Occipital lobe (tissue), 2 donors: ENCODE results near the gene CFAP54. TPM values are rescaled to one million over a fixed set of nuclear protein-coding genes. Genes with fewer than 3 reads are reported as not detected.

Source experiments
- DNase-seq: peaks from one replicate; lab custom pipeline; 2025; lab: John Stamatoyannopoulos, UW
- total RNA-seq: library from RNA; depleted of rRNA; stranded (reverse); fragments of >200 nt; gene quantifications from one replicate; pipeline ENCODE4 v1.2.3, GENCODE V29; 2014

CFAP54 gene
- total RNA-seq, 1 donor from 2014 or later = 5.9 TPM

DNA sequence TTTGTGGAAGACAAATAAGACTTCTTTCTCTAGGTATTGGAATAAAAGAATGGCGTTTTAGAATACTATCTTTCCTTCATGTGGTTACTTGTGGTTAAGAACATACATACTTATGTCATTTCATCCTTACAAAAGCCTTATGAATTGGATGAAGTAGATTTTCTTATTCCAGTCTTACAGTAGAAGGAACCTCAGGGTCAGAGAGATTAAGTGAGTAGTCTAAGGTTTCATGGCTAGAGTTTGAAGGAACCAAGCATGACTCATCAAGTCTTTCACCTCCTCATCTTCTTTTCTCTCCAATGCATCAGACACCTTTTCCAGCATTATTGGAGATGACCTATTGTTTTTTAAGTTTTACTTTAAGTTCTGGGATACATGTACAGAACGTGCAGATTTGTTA lies 324.8 kb downstream of the CFAP54 start:
- DNase-seq = no peak

DNA sequence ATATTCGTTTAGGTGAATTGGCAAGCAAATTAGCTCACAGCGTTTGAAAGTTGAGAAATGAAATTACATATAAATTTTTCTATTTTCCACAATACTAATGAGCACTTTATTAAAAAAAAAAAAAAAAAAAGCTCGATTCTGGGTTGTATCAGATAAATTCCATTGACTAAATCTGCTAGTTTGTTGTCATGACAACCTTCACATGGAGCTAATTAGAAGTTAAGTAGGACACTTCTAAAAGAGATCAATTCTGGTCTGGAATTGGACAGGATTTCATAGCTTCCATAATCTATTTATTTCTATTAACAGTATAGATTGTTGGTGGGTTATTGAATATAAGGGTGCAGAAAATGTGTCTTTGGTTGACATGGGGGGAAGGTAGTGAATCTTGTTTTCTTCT lies 332.2 kb downstream of the CFAP54 start:
- DNase-seq = no peak

DNA sequence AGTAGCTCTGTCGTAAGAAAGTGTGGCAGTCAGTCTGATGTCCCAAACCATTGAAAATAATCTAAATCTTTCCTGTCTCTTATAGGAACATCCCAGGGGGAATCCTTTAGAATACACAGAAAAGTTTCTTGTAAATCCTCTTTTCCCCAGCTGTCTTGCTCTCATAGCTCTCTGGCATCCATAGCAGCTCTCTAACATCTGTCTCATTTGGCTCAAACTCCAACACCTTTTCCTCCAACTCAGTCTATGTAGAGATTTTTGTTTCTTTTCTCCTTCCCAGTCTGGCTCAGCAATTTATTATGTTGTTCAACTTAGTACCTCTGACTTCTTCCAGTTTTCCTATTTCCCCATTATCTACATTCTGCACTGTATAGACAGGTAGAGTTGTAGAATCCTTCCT lies 333.3 kb downstream of the CFAP54 start:
- no peak for DNase-seq

- no peak for DNase-seq
Observed at GRCh38 chr12:96824074-96824837, 334.9 kb downstream of the CFAP54 start.

GRCh38 chr12:96824838-96825236 lies 335.5 kb downstream of the CFAP54 start:
- DNase-seq = no peak

DNA sequence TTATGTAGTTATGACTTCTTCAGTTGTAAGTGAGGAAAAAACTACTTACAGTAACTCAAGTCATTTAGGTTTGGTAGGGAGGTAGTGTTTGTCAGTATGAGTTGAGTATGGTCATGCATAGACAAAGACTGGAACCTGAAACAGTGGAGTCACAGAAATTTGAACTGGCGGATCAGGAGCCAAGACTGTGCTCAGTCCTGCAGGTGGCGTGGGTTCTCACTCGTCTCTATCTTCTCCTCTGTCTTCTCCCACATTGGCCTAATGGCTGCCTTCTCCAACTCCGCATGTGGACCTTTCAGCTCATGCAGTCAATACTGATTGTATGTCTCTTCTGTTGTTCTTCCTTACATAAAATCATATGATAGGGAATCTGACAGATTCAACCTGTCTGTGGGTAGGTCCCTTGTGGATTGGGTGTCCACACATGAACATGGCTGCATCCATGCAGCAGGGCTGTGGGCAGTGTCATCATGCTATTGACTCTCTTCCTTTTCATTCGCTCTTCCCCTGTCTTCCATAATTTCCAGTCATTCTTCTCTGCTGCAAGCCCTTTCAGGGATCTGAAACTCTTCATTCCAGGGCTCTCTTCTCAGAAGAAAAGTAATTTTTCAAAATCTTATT lies 338.9 kb downstream of the CFAP54 start:
- no peak for DNase-seq

DNA sequence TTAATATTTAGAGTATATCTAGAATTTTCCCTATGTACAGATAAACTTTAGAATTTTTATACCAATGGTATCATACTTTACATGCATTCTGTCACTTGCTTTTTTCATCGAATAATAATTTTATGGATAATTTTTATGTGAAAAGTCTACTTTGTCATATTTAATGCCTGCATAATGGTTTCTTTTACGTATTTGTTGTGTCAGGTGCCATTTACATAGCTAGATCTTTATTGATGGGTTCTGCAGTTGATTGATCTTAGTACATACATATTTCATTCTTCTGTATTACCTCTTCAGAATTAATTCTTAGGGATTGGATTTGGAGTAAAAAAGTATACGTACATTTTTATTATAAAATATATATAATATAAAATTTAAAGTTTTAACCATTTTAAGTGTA lies 340.0 kb downstream of the CFAP54 start:
- no peak for DNase-seq

- DNase-seq = no peak
Observed at GRCh38 chr12:96831346-96831745, 342.0 kb downstream of the CFAP54 start.

- DNase-seq = no peak
Observed at GRCh38 chr12:96846293-96846692, 356.9 kb downstream of the CFAP54 start.

DNA sequence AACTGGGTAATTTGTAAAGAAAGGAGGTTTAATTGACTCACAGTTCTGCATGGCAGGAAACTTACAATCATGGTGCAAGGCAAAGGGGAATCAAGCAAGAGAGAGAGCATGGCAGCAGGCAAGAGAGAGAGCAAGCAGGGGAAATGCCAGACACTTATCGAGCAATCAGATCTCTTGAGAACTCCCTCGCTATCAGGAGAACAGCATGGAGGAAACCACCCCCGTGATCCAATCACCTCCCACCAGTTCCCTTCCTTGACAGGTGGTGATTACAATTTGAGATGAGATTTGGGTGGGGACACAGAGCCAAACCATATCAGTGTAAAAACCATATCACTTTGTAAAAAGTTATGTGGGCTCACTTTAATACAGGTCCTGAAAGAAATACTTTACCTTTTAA lies 361.3 kb downstream of the CFAP54 start:
- no peak for DNase-seq

- no peak for DNase-seq
Observed at GRCh38 chr12:96858162-96858561, 368.8 kb downstream of the CFAP54 start.

- no peak for DNase-seq
Observed at GRCh38 chr12:96861656-96862055, 372.3 kb downstream of the CFAP54 start.

GRCh38 chr12:96862326-96862725 lies 372.9 kb downstream of the CFAP54 start:
- no peak for DNase-seq

- no peak for DNase-seq
Observed at GRCh38 chr12:96864335-96864734, 375.0 kb downstream of the CFAP54 start.

- DNase-seq = no peak
Observed at GRCh38 chr12:96866801-96867590, 377.6 kb downstream of the CFAP54 start.

GRCh38 chr12:96870946-96871345 lies 381.6 kb downstream of the CFAP54 start:
- no peak for DNase-seq

- DNase-seq = no peak
Observed at GRCh38 chr12:96872961-96873360, 383.6 kb downstream of the CFAP54 start.

GRCh38 chr12:96874211-96874610 lies 384.8 kb downstream of the CFAP54 start:
- no peak for DNase-seq

- no peak for DNase-seq
Observed at GRCh38 chr12:96876966-96877365, 387.6 kb downstream of the CFAP54 start.

DNA sequence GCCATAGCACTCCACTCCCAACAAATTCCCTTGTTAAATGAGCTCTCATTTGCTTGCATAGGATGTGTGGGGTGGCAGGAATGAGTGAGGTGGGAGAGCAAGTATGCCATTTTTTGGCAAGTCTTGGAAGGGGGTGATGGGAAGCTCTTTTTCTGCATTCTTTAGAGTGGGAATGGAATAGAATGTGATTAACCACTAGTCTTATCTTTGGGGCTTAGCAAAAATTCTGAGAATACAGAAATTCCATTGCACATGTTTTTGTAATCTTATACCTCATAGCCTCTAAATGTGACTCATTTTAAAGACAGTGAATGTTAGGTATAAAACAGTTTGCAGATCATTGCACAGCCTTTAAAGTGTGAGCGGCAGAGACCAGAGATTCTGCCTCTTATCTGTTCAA lies 389.3 kb downstream of the CFAP54 start:
- no peak for DNase-seq

DNA sequence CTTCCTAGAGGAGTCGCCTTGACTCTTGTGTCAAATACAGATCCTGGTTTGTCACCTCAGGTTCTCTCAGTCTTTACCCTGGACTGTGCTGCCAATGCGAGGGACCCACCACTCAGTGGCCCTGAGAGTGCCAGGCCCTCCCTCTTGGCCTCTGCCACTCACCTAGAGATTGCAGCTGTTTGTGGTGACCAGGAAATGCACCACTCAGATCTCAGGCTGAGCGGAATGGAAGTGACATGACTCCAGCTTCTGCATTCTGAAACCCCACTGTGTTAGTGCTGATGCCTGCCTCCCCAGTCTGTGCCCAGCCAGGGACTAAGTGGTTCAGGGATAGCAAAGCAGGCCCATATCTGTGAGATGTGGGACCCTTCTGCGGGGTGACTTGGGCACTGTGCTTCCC lies 389.9 kb downstream of the CFAP54 start:
- DNase-seq = no peak

DNA sequence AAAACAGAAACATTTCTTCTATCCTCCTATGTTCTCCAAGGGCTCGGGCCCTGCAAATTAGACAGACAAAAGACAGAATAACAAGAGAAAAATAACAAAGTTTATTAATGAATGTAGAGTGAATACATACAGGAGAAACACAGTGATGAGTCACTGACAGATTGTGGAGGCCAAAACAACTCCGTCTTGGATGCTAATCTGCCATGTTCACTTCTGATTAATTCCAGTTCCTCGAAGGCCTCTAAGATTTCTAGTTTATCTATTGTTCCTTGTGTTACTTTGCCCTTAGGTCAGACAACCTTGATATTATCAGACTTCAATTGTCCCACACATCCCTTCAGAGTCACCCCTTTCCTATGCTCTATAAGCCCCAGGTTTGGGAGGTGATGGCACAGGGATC lies 390.8 kb downstream of the CFAP54 start:
- no peak for DNase-seq

DNA sequence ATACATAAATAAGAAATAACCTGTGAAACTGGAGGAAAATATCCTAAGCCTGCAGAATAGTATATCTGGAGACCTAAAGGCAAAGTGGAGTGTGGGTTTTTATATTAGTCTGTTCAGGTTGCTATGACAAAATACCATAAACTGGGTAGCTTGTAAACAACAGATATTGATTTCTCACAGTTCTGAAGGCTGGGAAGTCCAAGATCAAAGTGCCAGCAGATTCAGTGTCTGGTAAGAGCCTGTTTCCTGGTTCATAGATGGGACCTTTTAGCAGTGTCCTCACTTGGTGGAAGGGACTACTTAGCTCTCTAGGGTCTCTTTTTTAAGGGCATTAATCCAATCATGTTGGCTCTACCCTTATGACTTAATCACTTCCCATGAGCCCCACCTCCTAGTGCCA lies 392.2 kb downstream of the CFAP54 start:
- no peak for DNase-seq
